Ishikawa (cell line): ENCODE measurements around the gene CEP135.

Experiments used
- CEBPB ChIP-seq: IDR thresholded peaks from 2 replicates; pipeline ENCODE4 v1.6.1; 2012
- CREB1 ChIP-seq: IDR thresholded peaks from 2 replicates; pipeline ENCODE4 v1.6.1; 2012; ENCODE audit warnings: low read depth
- EGR1 ChIP-seq: IDR thresholded peaks from 2 replicates; pipeline ENCODE4 v1.6.1; 2012
- EP300 ChIP-seq: IDR thresholded peaks from 2 replicates; pipeline ENCODE4 v1.6.1; 2012; ENCODE audit warnings: borderline replicate concordance
- RAD21 ChIP-seq: IDR thresholded peaks from 2 replicates; pipeline ENCODE4 v1.6.1; 2012; ENCODE audit warnings: low read depth
- TAF1 ChIP-seq: IDR thresholded peaks from 2 replicates; pipeline ENCODE4 v1.6.1; 2012; ENCODE audit warnings: low read depth, mild to moderate bottlenecking
- TEAD4 ChIP-seq: IDR thresholded peaks from 2 replicates; pipeline ENCODE4 v1.6.1; 2012
- TF ChIP-seq, protein P1 (sequence below): IDR thresholded peaks from 2 replicates; pipeline ENCODE4 v1.6.1; 2012

DNA sequence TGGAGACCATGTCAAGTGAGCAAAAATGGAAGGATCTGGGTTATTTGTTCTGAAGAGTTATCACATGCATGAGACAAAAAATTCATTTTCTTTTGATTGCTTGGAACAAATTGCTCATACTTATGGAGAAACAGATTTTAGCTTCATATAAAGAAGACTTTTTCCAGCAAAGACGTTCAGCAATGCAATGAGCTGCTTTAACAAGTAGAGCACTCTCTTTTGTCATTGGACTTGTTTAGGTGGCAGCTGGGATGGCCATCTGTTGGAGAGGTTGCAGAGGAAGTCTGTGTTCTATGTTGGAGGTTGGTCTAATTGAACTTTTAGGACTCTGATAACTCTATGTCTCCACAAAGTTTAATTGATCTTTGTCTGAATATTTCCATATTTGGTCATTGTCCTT lies 19.9 kb upstream of the CEP135 start:
- TF ChIP-seq CREB1 (no peak), TEAD4 (no peak), RAD21 (no peak), TAF1 (no peak), EP300 (no peak), CEBPB (no peak), EGR1 (no peak)
- TF ChIP-seq, protein P1, sequence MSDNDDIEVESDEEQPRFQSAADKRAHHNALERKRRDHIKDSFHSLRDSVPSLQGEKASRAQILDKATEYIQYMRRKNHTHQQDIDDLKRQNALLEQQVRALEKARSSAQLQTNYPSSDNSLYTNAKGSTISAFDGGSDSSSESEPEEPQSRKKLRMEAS = no peak
